ENCODE results near the gene LRP4.

DNA sequence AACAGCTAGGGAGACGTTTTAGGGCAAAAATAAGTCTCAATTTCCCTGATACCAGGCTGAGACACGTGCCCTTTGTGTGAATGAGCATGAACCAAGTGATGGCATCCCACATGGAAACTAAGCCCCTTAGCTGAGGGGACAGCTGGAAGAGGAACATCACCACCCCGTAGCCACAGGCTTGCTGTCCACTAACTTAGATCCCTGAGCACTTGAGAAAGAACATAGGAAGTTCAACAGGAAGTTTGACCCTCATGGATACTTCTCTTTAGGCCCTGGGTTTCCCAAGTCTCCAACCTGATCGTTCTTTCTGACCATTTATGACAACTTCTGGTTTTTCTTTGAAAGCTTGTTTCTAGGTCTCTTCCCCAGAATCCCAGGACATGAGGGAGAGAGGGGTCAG lies 60.7 kb downstream of the LRP4 start:
- TF ChIP-seq, protein P1, sequence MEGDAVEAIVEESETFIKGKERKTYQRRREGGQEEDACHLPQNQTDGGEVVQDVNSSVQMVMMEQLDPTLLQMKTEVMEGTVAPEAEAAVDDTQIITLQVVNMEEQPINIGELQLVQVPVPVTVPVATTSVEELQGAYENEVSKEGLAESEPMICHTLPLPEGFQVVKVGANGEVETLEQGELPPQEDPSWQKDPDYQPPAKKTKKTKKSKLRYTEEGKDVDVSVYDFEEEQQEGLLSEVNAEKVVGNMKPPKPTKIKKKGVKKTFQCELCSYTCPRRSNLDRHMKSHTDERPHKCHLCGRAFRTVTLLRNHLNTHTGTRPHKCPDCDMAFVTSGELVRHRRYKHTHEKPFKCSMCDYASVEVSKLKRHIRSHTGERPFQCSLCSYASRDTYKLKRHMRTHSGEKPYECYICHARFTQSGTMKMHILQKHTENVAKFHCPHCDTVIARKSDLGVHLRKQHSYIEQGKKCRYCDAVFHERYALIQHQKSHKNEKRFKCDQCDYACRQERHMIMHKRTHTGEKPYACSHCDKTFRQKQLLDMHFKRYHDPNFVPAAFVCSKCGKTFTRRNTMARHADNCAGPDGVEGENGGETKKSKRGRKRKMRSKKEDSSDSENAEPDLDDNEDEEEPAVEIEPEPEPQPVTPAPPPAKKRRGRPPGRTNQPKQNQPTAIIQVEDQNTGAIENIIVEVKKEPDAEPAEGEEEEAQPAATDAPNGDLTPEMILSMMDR (IDR thresholded peaks at IDR 0.05) = no peak
- no peak for TF ChIP-seq POLR2A (IDR thresholded peaks at IDR 0.05; ENCODE audit: low read depth)
